NT2/D1 (cell line): Measurements from ENCODE around the gene C20orf202.

Experiments used
- SUZ12 ChIP-seq: IDR thresholded peaks from 2 replicates; pipeline ENCODE4 v1.6.1; 2011; ENCODE audit not compliant: insufficient read length, insufficient read depth; ENCODE audit errors: extremely low read depth
- YY1 ChIP-seq: IDR thresholded peaks from 2 replicates; pipeline ENCODE4 v1.6.1; 2011; ENCODE audit not compliant: insufficient read length, insufficient read depth

- no peak for TF ChIP-seq YY1
- TF ChIP-seq SUZ12 = no peak
Measured at GRCh38 chr20:1186367-1186991, 16.8 kb upstream of the C20orf202 start.
